Measurements from ENCODE around the gene ADAMTS2.

DNA sequence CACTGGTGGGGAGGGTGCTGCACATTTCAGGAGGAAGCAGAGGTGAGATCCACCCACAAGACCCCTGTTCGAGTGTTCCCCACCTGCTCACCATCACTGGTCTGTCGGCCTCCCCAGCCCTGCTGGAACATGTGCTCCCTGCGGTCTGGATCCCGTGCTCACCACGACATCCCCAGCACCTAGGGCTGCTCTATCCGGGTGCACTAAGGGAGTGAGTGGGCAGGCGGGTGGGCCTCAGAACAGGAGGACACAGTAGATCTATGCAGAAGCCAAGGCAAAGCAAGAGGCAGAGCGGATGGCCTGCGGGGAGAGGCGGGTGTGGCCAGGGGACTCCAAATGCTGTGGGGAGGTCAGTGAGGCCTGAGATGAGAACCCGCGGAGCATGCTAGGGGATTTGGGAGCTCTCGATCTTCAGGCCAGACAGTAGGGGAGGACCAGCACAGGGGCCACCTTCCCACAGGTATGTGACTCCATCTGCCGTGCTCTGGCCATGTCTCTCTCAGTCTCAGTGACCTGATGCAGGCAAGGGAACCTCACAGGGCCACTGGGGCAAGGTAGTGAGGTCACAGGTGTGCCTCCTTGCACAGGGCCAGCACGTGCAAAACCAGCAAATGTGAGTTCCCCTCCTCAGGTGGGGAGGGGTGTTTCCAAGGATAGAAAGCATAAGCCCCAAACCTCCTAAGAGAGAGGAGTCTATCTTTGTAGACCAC, 150.9 kb downstream of the ADAMTS2 start:
- TF ChIP-seq POLR2AphosphoS5 (IDR thresholded peaks at IDR 0.05) (no peak), EP300 (IDR thresholded peaks at IDR 0.05; ENCODE audit: low read depth) (no peak), POLR2A (IDR thresholded peaks at IDR 0.05) (no peak)
- TF ChIP-seq, protein P1, sequence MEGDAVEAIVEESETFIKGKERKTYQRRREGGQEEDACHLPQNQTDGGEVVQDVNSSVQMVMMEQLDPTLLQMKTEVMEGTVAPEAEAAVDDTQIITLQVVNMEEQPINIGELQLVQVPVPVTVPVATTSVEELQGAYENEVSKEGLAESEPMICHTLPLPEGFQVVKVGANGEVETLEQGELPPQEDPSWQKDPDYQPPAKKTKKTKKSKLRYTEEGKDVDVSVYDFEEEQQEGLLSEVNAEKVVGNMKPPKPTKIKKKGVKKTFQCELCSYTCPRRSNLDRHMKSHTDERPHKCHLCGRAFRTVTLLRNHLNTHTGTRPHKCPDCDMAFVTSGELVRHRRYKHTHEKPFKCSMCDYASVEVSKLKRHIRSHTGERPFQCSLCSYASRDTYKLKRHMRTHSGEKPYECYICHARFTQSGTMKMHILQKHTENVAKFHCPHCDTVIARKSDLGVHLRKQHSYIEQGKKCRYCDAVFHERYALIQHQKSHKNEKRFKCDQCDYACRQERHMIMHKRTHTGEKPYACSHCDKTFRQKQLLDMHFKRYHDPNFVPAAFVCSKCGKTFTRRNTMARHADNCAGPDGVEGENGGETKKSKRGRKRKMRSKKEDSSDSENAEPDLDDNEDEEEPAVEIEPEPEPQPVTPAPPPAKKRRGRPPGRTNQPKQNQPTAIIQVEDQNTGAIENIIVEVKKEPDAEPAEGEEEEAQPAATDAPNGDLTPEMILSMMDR (IDR thresholded peaks at IDR 0.05) = no peak

All from transverse colon (tissue), 4 donors.